A549 (cell line): ENCODE data around the gene CHI3L1.

Source experiments
- BHLHE40 ChIP-seq: IDR thresholded peaks from 2 replicates; pipeline ENCODE4 v1.6.1; 2012; ENCODE audit warnings: low read depth, low read length, inconsistent platforms
- CHD2 ChIP-seq: fragments of 150-350 bp; IDR thresholded peaks from 2 replicates; pipeline ENCODE4 v1.6.1; 2014; ENCODE audit warnings: low read length; ENCODE audit not compliant: partially characterized antibody
- EP300 ChIP-seq, 2 experiments: fragments of >200 bp; sonication (Bioruptor Twin); formaldehyde crosslinking; IDR thresholded peaks; 2 replicates in 1 of 2; 3 replicates in 1 of 2; pipeline ENCODE4 v1.6.1; 2016 to 2017
- JUN ChIP-seq, 2 experiments: fragments of >200 bp; sonication (Bioruptor Twin); formaldehyde crosslinking; IDR thresholded peaks; 2 replicates in 1 of 2; 3 replicates in 1 of 2; pipeline ENCODE4 v1.6.1; 2016 to 2017
- KDM1A ChIP-seq: fragments of 200-600 bp; sonication (generic); IDR thresholded peaks from 2 replicates; pipeline ENCODE4 v1.6.1; 2016; ENCODE audit warnings: low read depth, mild to moderate bottlenecking
- POLR2A ChIP-seq: IDR thresholded peaks from 2 replicates; pipeline ENCODE4 v1.6.1; 2012; ENCODE audit warnings: mild to moderate bottlenecking, low read length
- RAD21 ChIP-seq, 2 experiments: fragments of >200 bp in 1 of 2; sonication (Bioruptor Twin) in 1 of 2; formaldehyde crosslinking in 1 of 2; IDR thresholded peaks in 1 of 2; conservative IDR thresholded peaks in 1 of 2; 2 replicates in 1 of 2; 3 replicates in 1 of 2; pipeline ENCODE4 v1.6.1; 2012 to 2018; ENCODE audit warnings: inconsistent platforms in 1 of 2
- RFX5 ChIP-seq: fragments of 450-650 bp; IDR thresholded peaks from 2 replicates; pipeline ENCODE4 v1.7.1; 2014; ENCODE audit warnings: antibody characterized with exemption, mild to moderate bottlenecking, moderate library complexity
- ZC3H11A ChIP-seq: fragments of 450-650 bp; IDR thresholded peaks from 2 replicates; pipeline ENCODE4 v1.6.1; 2014; ENCODE audit warnings: antibody characterized with exemption, mild to moderate bottlenecking
- ZNF302 ChIP-seq: fragments of 250-450 bp; sonication (Bioruptor Pico); IDR thresholded peaks from 2 replicates; pipeline ENCODE4 v1.9.0; 2021; ENCODE audit warnings: inconsistent platforms, mild to moderate bottlenecking, moderate library complexity
- TF ChIP-seq, protein P1 (sequence below): fragments of >200 bp; sonication (Bioruptor Twin); formaldehyde crosslinking; IDR thresholded peaks from 3 replicates; pipeline ENCODE4 v1.5.1; 2016

DNA sequence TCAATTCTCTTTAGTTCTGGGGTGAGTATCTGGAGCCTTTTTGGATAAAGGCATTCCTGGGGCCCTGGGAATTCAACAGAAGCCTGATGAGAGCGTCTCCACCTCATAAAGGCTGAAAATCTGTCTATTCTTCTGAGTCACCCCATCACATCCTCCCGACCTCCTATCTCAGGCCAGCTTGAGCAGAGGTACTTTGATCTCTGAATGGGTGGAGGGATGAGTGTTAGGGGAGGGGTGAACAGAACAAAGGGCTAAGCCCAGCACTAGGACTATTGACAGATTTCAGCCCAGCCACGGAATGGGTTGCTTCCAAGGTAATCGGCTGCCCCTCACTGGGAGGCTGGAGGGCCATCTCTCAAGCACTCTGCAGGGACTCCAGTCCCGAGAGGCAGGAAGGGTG lies 8.4 kb downstream of the CHI3L1 start:
- TF ChIP-seq RFX5: no peak
- TF ChIP-seq POLR2A: no peak
- TF ChIP-seq RAD21 (conservative IDR thresholded peaks at IDR 0.05 in 1 of 2, IDR thresholded peaks at IDR 0.05 in 1 of 2): no peak
- no peak for TF ChIP-seq CHD2
- TF ChIP-seq, protein P1, sequence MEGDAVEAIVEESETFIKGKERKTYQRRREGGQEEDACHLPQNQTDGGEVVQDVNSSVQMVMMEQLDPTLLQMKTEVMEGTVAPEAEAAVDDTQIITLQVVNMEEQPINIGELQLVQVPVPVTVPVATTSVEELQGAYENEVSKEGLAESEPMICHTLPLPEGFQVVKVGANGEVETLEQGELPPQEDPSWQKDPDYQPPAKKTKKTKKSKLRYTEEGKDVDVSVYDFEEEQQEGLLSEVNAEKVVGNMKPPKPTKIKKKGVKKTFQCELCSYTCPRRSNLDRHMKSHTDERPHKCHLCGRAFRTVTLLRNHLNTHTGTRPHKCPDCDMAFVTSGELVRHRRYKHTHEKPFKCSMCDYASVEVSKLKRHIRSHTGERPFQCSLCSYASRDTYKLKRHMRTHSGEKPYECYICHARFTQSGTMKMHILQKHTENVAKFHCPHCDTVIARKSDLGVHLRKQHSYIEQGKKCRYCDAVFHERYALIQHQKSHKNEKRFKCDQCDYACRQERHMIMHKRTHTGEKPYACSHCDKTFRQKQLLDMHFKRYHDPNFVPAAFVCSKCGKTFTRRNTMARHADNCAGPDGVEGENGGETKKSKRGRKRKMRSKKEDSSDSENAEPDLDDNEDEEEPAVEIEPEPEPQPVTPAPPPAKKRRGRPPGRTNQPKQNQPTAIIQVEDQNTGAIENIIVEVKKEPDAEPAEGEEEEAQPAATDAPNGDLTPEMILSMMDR: no peak
- no peak for TF ChIP-seq JUN (IDR thresholded peaks at IDR 0.05)
- TF ChIP-seq ZC3H11A: no peak
- TF ChIP-seq BHLHE40: no peak
- TF ChIP-seq EP300 (IDR thresholded peaks at IDR 0.05): no peak
- TF ChIP-seq ZNF302 (CRISPR knock-in tag): no peak
- no peak for TF ChIP-seq KDM1A
